ENCODE measurements around the gene MYO3B. TPM values are rescaled to one million over a fixed set of nuclear protein-coding genes. Genes with fewer than 3 reads are reported as not detected.

MYO3B gene
- total RNA-seq, 1 donor from 2014 or later = not detected

DNA sequence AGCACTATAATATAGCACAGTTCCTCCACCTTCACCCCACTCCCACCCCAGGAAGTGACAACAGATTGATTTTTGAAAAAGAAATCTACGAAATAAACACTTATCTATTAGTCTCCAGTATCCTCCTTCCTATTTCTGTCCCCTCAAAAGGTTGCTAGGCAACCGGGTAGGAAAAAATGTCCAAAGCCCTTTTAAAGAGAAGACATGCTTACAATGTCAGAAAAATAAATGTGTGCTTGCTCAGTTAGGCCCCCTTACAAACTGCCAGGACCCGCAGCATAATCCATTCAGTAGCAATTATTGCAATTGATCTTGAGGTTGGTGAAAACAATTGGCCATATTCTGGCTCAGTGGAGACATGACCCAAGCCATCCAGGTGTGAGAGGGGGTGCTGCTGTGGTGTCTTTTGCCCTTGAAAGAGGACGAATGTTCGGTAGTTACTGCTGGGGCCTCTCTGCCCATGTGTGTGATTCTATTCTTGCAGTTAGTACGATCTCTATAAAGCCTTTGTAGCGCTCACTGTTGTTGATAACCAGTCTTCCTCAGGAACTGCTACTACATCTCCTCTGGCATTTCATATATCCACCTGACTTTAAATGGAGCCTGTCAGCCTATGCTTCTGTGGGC, 144.3 kb downstream of the MYO3B start:
- Mint-ChIP-seq H3K27ac (no peak overlapping the region), H3K27me3 (peaks cover 13% of the 10 kb centered on the region), H3K4me1 (ENCODE audit: low read depth) (peaks cover 3% of the 10 kb centered on the region), H3K36me3 (ENCODE audit: insufficient read depth) (peaks cover 5% of the 10 kb centered on the region), H3K4me3 (ENCODE audit: low read depth) (no peak overlapping the region), H3K9me3 (ENCODE audit: low read depth) (peaks cover 19% of the 10 kb centered on the region)
- TF ChIP-seq, protein P1, sequence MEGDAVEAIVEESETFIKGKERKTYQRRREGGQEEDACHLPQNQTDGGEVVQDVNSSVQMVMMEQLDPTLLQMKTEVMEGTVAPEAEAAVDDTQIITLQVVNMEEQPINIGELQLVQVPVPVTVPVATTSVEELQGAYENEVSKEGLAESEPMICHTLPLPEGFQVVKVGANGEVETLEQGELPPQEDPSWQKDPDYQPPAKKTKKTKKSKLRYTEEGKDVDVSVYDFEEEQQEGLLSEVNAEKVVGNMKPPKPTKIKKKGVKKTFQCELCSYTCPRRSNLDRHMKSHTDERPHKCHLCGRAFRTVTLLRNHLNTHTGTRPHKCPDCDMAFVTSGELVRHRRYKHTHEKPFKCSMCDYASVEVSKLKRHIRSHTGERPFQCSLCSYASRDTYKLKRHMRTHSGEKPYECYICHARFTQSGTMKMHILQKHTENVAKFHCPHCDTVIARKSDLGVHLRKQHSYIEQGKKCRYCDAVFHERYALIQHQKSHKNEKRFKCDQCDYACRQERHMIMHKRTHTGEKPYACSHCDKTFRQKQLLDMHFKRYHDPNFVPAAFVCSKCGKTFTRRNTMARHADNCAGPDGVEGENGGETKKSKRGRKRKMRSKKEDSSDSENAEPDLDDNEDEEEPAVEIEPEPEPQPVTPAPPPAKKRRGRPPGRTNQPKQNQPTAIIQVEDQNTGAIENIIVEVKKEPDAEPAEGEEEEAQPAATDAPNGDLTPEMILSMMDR (IDR thresholded peaks at IDR 0.05; ENCODE audit: unreplicated experiment) = no peak
- no peak for DNase-seq (ENCODE audit: low spot score, unreplicated experiment)

DNA sequence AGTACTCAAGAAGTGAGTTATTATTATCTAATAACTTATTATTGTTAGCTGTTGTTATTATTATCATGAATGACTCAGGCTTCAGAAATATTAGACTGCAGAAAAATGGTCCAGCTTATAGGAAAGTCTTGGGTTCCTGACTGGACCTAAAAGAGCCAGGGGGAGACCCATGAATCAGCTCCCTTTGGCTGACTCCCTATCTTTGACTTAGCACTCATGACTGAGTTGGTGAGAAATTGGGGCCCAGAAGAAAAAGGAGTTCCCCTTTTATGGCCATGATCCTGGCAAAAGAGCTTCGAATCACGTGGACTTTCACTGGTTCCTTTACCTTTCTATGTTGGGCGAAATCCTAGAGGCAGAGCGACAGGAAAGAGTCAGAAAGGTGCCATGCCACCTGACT, 145.8 kb downstream of the MYO3B start:
- TF ChIP-seq, protein P1 (IDR thresholded peaks at IDR 0.05; ENCODE audit: unreplicated experiment) = no peak
- no peak for DNase-seq (ENCODE audit: low spot score, unreplicated experiment)
- H3K27ac Mint-ChIP-seq = no peak overlapping the region
- peaks cover 15% of the 10 kb centered on the region for H3K9me3 Mint-ChIP-seq (ENCODE audit: low read depth)
- peaks cover 3% of the 10 kb centered on the region for H3K4me1 Mint-ChIP-seq (ENCODE audit: low read depth)
- H3K36me3 Mint-ChIP-seq (ENCODE audit: insufficient read depth) = peaks cover 5% of the 10 kb centered on the region
- H3K4me3 Mint-ChIP-seq (ENCODE audit: low read depth) = no peak overlapping the region
- peaks cover 16% of the 10 kb centered on the region for H3K27me3 Mint-ChIP-seq

DNA sequence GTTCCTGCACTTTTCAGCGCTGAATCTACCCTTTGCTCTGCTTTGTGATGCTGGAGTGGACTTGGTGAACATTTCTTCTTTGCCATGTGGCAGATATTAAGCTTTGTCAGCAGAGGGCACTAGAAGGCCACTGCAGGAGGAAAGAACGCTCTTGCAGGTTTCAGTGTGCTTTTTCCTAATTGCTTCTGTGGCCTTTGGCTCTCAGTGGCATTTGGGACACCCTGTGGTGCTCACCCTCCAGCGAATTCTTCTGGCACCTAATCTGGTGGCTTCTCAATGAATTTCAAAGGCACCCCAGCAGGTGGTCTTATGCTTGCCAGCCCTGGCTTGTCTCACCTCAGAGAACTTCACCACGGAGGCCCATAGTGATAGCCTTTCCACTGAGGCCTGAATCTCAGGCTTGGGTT, 146.7 kb downstream of the MYO3B start:
- H3K27ac Mint-ChIP-seq = no peak overlapping the region
- H3K4me3 Mint-ChIP-seq (ENCODE audit: low read depth) = no peak overlapping the region
- H3K9me3 Mint-ChIP-seq (ENCODE audit: low read depth) = peaks cover 9% of the 10 kb centered on the region
- peak; percentile 15 for DNase-seq (ENCODE audit: low spot score, unreplicated experiment)
- peaks cover 16% of the 10 kb centered on the region for H3K27me3 Mint-ChIP-seq
- TF ChIP-seq, protein P1 (IDR thresholded peaks at IDR 0.05; ENCODE audit: unreplicated experiment) = peak; percentile 88
- H3K4me1 Mint-ChIP-seq (ENCODE audit: low read depth) = peaks cover 3% of the 10 kb centered on the region
- peaks cover 3% of the 10 kb centered on the region for H3K36me3 Mint-ChIP-seq (ENCODE audit: insufficient read depth)

DNA sequence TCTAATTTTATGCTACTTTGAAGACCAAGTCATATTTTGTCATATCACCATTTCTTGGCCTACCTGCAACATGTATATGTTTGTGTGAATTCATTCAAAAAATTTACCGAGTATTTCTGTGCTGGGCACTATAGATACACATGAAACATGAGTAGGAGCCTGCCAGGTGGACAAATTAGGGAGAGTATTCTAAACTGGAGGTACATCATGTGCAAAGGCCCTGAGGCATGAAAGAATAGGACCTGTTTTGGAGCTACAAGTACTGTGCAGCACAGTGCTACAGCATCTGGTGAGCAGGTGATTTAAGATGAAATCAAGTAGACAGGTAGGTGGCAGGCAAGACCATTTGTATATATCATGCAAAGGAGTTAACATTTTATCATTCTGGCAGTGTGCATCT, 152.9 kb downstream of the MYO3B start:
- TF ChIP-seq, protein P1 (IDR thresholded peaks at IDR 0.05; ENCODE audit: unreplicated experiment) = no peak

DNA sequence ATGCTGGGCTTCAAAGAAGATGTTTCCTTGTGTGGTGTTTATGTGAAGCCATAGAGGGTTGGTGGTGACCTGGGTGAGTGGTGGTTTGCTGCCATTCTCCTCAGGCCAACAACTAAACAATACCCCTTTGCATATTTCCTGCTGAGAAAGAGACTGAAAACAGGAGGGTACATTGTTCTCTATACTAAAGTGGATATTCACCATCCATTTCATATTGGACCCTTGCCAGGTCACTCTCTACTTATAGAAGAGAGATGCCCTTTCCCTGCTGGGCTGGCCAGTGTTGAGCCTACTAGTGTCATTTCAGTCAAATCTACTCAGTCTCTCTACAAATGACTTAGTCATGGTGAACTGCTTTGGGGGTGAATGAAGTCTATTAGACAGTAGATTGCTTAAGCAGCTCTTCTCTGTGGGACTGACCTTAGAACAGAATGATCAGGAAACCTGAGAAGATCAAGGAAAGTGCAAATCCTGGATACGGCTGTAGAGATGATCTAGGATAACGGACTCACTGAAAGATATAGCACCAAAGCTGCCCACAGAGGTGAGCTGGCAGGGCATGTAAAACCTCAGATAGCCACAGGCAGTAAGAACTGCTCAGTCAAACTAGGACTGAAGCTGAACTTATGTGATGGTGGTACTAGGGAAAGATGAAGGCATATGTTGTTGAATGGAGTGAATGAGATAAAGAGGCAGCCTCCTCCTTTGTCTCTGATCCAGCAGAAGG, 154.9 kb downstream of the MYO3B start:
- peaks cover 10% of the 10 kb centered on the region for H3K9me3 Mint-ChIP-seq (ENCODE audit: low read depth)
- H3K27me3 Mint-ChIP-seq = peaks cover 28% of the 10 kb centered on the region
- no peaks in the 10 kb centered on the region for H3K4me1 Mint-ChIP-seq (ENCODE audit: low read depth)
- H3K27ac Mint-ChIP-seq = no peak overlapping the region
- no peak overlapping the region for H3K4me3 Mint-ChIP-seq (ENCODE audit: low read depth)
- no peak for DNase-seq (ENCODE audit: low spot score, unreplicated experiment)
- TF ChIP-seq, protein P1 (IDR thresholded peaks at IDR 0.05; ENCODE audit: unreplicated experiment) = no peak
- no peaks in the 10 kb centered on the region for H3K36me3 Mint-ChIP-seq (ENCODE audit: insufficient read depth)

More for the DNA sequence above, 152.9 kb downstream of the MYO3B start:
- Mint-ChIP-seq H3K27me3 (peaks cover 25% of the 10 kb centered on the region), H3K36me3 (ENCODE audit: insufficient read depth) (no peaks in the 10 kb centered on the region), H3K4me3 (ENCODE audit: low read depth) (no peak overlapping the region), H3K9me3 (ENCODE audit: low read depth) (peaks cover 10% of the 10 kb centered on the region), H3K4me1 (ENCODE audit: low read depth) (no peaks in the 10 kb centered on the region), H3K27ac (no peak overlapping the region)
- no peak for DNase-seq (ENCODE audit: low spot score, unreplicated experiment)

Measured in progenitor cell of endocrine pancreas (in vitro differentiated cells).